ENCODE data around the gene SPIRE2.
A peak's percentile ranks its signal among the peaks of the same experiment; 100 is the strongest.
"Not testable (repeated sequence)": the region's sequence is repeated elsewhere in the genome, so short reads cannot be mapped to it uniquely, and the experiment has no call there.

Gene SPIRE2

DNA sequence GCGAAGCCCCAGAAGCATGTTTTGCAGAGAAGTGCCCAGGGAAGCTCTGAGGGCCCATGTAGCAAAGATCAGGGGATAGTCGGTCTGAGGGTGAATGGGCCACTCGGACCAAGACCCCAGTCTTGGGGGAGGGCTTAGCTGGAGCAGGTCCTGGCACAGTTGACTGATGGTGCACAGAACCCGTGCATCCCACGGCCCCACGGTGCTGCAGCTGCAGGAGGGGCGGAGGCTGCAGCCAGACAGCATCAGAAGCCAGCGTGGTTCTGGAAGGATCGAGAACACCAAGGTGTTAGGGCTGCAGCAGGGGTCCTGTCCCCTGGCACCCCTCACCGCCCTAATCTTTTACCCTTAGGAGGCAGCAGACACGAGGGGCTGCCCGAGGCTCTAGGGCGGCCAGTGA lies 83.9 kb downstream of the SPIRE2 start:
- DNase-seq, result no peak

DNA sequence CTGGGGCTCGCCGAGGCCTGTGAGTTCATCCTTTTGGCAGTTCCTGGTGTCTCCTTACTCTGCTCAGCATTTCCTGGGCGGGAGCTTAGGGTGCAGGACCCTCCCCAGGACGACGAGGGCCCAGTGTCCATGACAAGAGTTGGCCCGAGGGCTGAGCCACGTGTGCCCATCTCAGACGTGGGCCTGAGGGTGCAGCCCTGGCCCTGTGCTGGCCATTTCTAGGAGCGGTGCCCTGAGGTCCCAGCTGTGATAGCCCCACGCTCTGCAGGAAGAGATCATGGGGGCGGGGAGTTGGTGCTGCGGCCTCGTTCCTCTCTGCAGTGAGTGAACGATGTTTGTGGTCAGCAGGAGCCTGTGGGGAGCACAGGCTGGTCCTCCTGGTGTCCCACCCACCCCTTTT lies 84.4 kb downstream of the SPIRE2 start:
- DNase-seq, result no peak

DNA sequence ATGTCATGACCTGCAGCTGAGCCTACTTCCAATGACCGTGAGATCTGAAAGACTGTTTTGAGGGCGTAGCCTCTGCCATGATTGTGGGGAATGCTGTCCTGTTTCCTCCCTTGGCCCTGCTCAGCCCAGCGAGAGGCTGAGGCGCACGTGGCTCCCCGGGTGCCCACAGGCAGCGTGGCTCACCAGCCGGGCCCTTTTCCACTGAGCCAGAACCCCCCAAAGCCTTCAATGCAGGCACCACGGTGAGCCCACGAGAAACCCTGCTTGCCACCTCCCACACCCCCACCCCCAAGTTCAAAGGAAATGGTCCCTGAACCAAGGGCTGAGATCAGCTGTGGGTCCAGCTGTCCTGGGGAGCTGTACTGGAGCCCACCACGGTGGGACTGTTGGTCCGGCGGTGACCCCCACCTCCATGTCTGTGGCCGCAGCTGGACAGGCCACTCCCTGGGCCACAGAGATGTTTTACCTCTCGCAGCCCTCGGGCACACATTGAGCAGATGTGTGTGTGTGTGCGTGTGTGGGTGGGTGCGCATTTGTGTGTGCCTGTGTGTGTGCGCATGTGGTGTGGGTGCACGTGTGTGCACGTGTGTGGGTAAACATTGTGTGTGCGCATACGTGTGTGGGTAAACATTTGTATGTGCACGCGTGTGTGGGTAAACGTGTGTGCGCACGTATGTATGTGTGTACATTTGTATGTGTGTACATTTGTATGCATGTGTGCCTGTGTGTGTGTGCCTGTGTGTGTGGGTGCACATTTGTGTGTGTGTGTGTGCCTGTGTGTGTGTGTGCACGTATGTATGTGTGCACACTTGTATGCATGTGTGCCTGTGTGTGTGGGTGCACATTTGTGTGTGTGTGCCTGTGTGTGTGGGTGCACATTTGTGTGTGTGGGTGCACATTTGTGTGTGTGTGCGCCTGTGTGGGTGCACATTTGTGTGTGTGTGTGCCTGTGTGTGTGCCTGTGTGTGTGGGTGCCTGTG lies 85.4 kb downstream of the SPIRE2 start:
- no peak for DNase-seq

DNA sequence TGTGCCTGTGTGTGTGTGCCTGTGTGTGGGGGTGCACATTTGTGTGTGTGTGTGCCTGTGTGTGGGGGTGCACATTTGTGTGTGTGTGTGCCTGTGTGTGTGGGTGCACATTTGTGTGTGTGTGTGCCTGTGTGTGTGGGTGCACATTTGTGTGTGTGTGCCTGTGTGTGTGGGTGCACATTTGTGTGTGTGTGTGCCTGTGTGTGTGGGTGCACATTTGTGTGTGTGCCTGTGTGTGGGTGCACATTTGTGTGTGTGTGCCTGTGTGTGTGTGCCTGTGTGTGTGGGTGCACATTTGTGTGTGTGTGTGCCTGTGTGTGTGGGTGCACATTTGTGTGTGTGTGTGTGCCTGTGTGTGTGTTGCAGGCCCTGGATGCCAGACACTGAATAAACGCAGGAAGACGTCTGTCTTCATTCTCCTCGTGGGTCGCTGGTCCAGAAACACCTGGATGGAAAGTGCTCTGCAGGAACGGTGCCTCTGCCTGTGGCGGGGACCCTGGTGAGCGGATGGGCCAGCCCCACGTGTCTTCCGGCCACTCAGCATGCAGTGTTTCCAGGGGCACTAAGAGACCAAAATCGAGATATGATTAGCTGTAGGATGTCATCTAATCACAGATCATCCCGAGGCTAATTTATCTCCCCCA lies 86.5 kb downstream of the SPIRE2 start:
- DNase-seq, result not testable (repeated sequence)

DNA sequence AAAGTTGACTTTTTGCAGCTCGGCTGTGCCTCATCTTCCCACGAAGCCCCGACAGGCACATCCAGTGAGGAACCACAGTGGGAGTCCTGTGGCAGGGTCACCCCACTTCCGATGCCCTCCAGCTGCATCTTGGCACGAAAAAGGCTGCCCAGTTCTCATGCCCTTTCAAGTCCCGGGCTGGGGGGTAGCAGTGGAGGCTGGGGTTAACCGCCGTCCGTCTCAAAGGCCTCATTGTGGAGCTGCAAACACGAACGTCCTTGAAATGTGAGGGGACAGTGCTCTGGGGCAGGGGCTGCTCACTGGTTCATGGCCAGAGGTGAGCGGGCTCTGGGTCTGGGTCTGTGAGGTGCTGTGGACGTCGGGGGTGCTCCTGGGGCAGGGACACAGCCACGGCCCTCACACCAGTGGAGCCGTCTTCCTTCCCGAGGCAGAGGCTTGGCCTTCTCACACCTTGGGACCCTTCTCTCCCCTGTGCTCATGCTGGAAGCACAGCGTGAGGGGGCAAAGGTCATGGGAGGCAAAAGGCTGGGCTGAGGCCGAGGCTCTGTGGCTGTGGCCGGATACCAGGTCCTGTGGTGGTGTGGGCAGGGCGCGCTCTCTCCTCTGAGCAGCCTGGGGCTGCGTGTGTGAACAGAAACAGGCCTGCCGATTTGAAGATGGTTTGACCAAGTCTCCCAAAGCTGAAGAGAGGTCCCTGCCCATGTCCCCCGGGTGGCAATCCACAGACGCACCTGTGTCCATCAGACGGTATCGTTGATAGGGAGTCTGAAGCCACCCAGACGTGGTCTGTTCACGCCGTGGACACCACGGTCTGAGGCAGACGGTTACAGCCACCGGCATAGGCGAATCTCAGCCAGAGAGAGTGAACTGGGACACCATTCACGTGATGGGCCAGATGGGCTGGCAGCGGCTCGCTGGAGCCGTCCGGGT lies 87.3 kb downstream of the SPIRE2 start:
- peak in 10 of 58 donors; percentile 5 to 30 (median 18) for DNase-seq

DNA sequence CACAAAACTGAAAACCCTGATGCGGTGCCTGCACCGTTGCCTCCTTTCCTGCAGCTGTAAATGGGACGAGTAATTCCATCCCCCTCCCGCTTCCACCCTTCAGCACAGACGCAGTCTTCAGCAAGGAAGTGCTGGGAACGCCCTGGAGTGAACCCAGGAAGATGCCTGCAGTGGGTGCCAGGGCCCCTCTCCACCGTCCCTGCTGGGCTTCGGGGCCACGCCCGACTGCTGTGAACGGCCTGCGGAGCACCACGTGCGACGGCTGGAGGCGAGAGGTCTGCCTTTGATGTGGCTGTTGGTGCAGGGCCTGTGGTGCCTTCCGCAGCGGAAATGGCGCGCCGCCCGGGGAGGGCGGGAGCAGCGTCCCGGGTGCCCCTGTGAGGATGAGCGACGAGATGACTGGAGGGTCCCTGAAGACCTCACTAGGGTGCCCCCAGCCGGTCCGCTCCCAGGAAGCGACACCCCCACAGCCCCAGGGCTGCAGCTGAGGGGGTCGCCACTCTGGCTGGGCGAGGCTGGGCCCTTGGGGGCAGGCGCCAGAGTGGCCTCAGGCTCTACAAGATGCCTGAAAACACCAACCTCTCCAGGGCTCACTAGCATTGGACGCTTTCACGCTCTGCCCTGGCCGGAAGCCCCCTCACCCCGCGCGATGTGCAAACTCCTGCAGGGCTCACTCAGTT lies 89.6 kb downstream of the SPIRE2 start:
- DNase-seq, result peak in 42 of 58 donors; percentile 9 to 71 (median 36)

DNA sequence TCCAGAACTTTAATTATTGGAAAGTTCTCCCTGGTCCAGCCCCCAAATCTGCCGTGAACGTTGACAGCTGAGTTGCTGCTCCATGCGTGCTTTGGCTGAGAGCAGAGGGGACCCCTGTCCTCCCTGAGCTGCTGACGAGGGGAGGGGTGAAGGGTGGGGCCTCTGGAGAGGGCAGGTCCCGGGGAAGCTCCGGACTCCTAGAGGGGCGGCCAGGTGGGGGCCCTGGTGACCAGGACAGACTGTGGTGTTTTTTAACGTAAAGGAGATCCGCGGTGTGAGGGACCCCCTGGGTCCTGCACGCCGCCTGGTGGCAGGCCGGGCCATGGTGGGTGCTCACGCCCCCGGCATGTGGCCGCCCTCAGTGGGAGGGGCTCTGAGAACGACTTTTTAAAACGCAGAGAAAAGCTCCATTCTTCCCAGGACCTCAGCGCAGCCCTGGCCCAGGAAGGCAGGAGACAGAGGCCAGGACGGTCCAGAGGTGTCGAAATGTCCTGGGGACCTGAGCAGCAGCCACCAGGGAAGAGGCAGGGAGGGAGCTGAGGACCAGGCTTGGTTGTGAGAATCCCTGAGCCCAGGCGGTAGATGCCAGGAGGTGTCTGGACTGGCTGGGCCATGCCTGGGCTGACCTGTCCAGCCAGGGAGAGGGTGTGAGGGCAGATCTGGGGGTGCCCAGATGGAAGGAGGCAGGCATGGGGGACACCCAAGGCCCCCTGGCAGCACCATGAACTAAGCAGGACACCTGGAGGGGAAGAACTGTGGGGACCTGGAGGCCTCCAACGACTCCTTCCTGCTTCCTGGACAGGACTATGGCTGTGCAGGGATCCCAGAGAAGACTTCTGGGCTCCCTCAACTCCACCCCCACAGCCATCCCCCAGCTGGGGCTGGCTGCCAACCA lies 90.4 kb downstream of the SPIRE2 start, which contains the start of gene MC1R:
MC1R (plus strand) TSS at position 410 of the 895 bp plus-strand sequence; CDS start at position 807, 397 bp downstream.
- peak in 1 of 58 donors; percentile 49 for DNase-seq

DNA sequence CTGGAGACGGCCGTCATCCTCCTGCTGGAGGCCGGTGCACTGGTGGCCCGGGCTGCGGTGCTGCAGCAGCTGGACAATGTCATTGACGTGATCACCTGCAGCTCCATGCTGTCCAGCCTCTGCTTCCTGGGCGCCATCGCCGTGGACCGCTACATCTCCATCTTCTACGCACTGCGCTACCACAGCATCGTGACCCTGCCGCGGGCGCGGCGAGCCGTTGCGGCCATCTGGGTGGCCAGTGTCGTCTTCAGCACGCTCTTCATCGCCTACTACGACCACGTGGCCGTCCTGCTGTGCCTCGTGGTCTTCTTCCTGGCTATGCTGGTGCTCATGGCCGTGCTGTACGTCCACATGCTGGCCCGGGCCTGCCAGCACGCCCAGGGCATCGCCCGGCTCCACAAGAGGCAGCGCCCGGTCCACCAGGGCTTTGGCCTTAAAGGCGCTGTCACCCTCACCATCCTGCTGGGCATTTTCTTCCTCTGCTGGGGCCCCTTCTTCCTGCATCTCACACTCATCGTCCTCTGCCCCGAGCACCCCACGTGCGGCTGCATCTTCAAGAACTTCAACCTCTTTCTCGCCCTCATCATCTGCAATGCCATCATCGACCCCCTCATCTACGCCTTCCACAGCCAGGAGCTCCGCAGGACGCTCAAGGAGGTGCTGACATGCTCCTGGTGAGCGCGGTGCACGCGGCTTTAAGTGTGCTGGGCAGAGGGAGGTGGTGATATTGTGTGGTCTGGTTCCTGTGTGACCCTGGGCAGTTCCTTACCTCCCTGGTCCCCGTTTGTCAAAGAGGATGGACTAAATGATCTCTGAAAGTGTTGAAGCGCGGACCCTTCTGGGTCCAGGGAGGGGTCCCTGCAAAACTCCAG lies 91.5 kb downstream of the SPIRE2 start:
- DNase-seq, result no peak

DNA sequence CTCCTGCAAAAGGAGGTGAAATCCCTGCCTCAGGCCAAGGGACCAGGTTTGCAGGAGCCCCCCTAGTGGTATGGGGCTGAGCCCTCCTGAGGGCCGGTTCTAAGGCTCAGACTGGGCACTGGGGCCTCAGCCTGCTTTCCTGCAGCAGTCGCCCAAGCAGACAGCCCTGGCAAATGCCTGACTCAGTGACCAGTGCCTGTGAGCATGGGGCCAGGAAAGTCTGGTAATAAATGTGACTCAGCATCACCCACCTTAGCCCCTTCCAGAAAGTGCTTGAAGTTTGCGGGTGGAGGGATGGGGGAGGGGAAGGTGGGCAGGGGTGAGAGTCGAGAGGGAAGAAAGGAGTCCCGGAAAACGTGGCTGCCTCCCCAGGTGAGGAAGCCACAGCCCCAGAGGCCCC lies 92.4 kb downstream of the SPIRE2 start:
- no peak for DNase-seq
